Activated naive CD8-positive, alpha-beta T cell treated with anti-CD3 and anti-CD28 coated beads, Interleukin-2, amount 10 ng/mL, durations not matched to agents 7 days and 5 days (primary cell): Measurements from ENCODE around the gene RXRA. TPM values are rescaled to one million over a fixed set of nuclear protein-coding genes. Genes with fewer than 3 reads are reported as not detected.

ENCODE experiments used
- ATAC-seq: fragments of 150-1000 bp; cut with Tn5 transposase; one replicate; pipeline ENCODE4 v1.10.0; 2021; ENCODE audit warnings: low read depth, moderate library complexity
- POLR2A ChIA-PET: fragments of 350-600 bp; sonication (Branson Sonifier 250); formaldehyde crosslinking; loops from one replicate; lab custom pipeline; 2021; ENCODE audit warnings: antibody characterized with exemption; lab: Charles Lee
- DNase-seq: peaks from one replicate; pipeline ENCODE4 v3.0.0; 2021
- H3K27ac Mint-ChIP-seq: one replicate; pipeline ENCODE4 v1.8.0; 2022; ENCODE audit warnings: mild to moderate bottlenecking, mixed read lengths
- H3K27me3 Mint-ChIP-seq: one replicate; pipeline ENCODE4 v1.8.0; 2022; ENCODE audit warnings: mild to moderate bottlenecking, moderate library complexity, mixed read lengths
- H3K36me3 Mint-ChIP-seq: one replicate; pipeline ENCODE4 v1.8.0; 2021; ENCODE audit warnings: mild to moderate bottlenecking, mixed read lengths
- H3K4me1 Mint-ChIP-seq: one replicate; pipeline ENCODE4 v1.8.0; 2021; ENCODE audit warnings: mixed read lengths
- H3K4me3 Mint-ChIP-seq: one replicate; pipeline ENCODE4 v1.8.0; 2022; ENCODE audit warnings: mild to moderate bottlenecking, moderate library complexity, mixed read lengths
- H3K9me3 Mint-ChIP-seq: one replicate; pipeline ENCODE4 v1.8.0; 2021; ENCODE audit warnings: mixed read lengths
- total RNA-seq, 2 experiments: library from RNA; stranded (reverse); gene quantifications; one replicate each; pipeline ENCODE4 v1.2.3, GENCODE V29; 2021

RXRA gene
- total RNA-seq, 2 experiments from 2014 or later, result 5.6 to 7.1 TPM

DNA sequence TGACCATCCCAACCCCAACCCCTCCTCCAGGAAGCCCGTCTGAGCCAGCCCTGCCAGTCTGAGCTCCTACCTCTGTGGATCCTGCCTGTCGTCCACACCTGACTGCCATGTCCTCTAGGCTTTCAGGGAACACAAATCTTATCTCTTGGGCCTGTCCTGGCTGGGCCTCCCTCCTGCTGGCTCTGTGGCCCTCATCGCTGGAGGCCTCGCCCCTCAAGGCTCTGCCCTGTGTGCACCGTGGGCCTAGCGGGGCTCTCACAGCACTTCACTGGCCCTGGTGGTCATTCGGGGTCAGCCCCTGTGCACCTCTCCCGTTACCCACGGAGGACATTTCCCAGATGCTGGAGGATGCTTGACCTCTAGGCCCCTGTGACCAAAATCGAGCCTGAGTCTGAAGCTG, 133.3 kb downstream of the RXRA start:
- Mint-ChIP-seq H3K36me3 (no peaks in the 10 kb centered on the region), H3K27ac (no peak overlapping the region)
- POLR2A ChIA-PET, result no interaction called here

GRCh38 chr9:134460206-134460605, 134.0 kb downstream of the RXRA start:
- DNase-seq, result no peak
- Mint-ChIP-seq H3K4me3 (no peak overlapping the region), H3K4me1 (peaks cover 3% of the 10 kb centered on the region), H3K36me3 (no peaks in the 10 kb centered on the region), H3K9me3 (no peaks in the 10 kb centered on the region), H3K27me3 (peaks cover 3% of the 10 kb centered on the region), H3K27ac (no peak overlapping the region)
- POLR2A ChIA-PET, result no interaction called here
- ATAC-seq, result no peak

More for the DNA sequence above, 133.3 kb downstream of the RXRA start:
- DNase-seq, result no peak
- no peak overlapping the region for H3K4me3 Mint-ChIP-seq
- no peaks in the 10 kb centered on the region for H3K9me3 Mint-ChIP-seq
- H3K27me3 Mint-ChIP-seq, result peaks cover 3% of the 10 kb centered on the region
- peaks cover 3% of the 10 kb centered on the region for H3K4me1 Mint-ChIP-seq
- ATAC-seq, result no peak

DNA sequence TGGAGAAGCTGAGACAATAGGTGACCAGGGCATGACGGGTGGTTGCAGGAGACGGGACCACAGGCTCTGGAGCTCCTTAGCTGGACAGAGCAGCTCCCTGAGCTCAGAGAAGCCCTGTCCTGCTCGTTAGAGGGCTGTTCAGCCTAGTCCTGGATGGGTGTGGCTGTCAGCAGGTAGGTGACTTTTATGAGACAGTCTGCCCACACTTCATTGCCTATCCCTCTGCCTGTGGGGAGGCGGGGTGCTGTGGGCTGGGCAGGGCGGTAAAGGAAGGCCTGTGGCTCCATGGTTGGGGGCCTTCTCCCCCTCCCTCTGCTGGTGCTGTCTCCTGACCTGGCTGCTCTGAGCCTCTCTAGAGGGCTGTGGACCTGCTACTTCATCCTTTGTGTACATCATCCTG, 134.6 kb downstream of the RXRA start:
- H3K4me3 Mint-ChIP-seq, result no peak overlapping the region
- H3K36me3 Mint-ChIP-seq, result no peaks in the 10 kb centered on the region
- peaks cover 2% of the 10 kb centered on the region for H3K4me1 Mint-ChIP-seq
- H3K27me3 Mint-ChIP-seq, result peaks cover 3% of the 10 kb centered on the region
- H3K9me3 Mint-ChIP-seq, result no peaks in the 10 kb centered on the region
- no peak for DNase-seq
- H3K27ac Mint-ChIP-seq, result no peak overlapping the region
- POLR2A ChIA-PET, result no interaction called here
- ATAC-seq, result no peak

DNA sequence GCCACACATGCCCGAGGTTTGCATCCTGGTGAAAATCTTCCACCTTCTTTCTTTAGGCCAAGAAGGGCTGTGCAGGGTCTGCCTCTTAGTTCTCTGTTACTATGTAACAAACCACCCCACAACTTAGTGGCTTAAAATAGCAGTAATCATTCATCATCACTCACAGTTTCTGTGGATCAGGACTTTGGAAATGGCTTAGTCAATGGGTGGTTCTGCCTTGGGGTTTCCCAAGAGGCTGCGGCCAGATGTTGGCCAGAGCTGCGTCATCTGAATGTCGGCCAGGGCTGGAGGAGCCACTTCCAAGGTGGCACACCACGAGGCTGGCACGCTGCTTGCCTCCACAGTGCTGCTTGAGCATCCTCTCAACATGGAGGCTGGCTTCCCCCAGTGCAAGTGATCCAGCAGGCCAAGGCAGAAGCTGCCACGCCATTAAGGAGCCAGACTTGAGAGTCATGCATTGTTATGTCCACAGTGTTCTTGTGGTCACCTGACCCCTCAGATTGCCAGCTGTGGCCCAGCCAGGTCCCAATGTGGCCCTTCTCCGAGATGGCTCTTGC, 135.2 kb downstream of the RXRA start:
- H3K4me1 Mint-ChIP-seq, result no peaks in the 10 kb centered on the region
- H3K4me3 Mint-ChIP-seq, result no peak overlapping the region
- POLR2A ChIA-PET, result no interaction called here
- H3K36me3 Mint-ChIP-seq, result no peaks in the 10 kb centered on the region
- H3K27me3 Mint-ChIP-seq, result peaks cover 3% of the 10 kb centered on the region
- no peak for DNase-seq
- no peak for ATAC-seq
- no peak overlapping the region for H3K27ac Mint-ChIP-seq
- H3K9me3 Mint-ChIP-seq, result no peaks in the 10 kb centered on the region

GRCh38 chr9:134462318-134462717, 136.1 kb downstream of the RXRA start:
- no peaks in the 10 kb centered on the region for H3K4me1 Mint-ChIP-seq
- ATAC-seq (no peak), DNase-seq (no peak)
- POLR2A ChIA-PET, result no interaction called here
- no peaks in the 10 kb centered on the region for H3K36me3 Mint-ChIP-seq
- H3K27ac Mint-ChIP-seq, result peak overlapping the region; percentile 34
- no peak overlapping the region for H3K4me3 Mint-ChIP-seq
- peaks cover 3% of the 10 kb centered on the region for H3K27me3 Mint-ChIP-seq
- H3K9me3 Mint-ChIP-seq, result no peaks in the 10 kb centered on the region

GRCh38 chr9:134463280-134463679, 137.0 kb downstream of the RXRA start:
- H3K4me1 Mint-ChIP-seq, result no peaks in the 10 kb centered on the region
- H3K4me3 Mint-ChIP-seq, result no peak overlapping the region
- POLR2A ChIA-PET, result no interaction called here
- no peaks in the 10 kb centered on the region for H3K9me3 Mint-ChIP-seq
- DNase-seq, result no peak
- H3K27ac Mint-ChIP-seq, result no peak overlapping the region
- ATAC-seq, result no peak
- H3K27me3 Mint-ChIP-seq, result peaks cover 3% of the 10 kb centered on the region
- no peaks in the 10 kb centered on the region for H3K36me3 Mint-ChIP-seq

- no peak for ATAC-seq
These were observed 140.8 kb downstream of the RXRA start for GRCh38 chr9:134466869-134467616.

GRCh38 chr9:134468358-134468757, 142.1 kb downstream of the RXRA start:
- POLR2A ChIA-PET, result no interaction called here
- Mint-ChIP-seq H3K27me3 (no peaks in the 10 kb centered on the region), H3K36me3 (no peaks in the 10 kb centered on the region), H3K9me3 (no peaks in the 10 kb centered on the region), H3K4me1 (no peaks in the 10 kb centered on the region), H3K27ac (no peak overlapping the region), H3K4me3 (no peak overlapping the region)
- DNase-seq, result no peak
- no peak for ATAC-seq

More at GRCh38 chr9:134466869-134467616, 140.8 kb downstream of the RXRA start:
- H3K27ac Mint-ChIP-seq, result no peak overlapping the region
- peaks cover 2% of the 10 kb centered on the region for H3K27me3 Mint-ChIP-seq
- H3K4me3 Mint-ChIP-seq, result no peak overlapping the region
- POLR2A ChIA-PET, result no interaction called here
- no peaks in the 10 kb centered on the region for H3K36me3 Mint-ChIP-seq
- H3K4me1 Mint-ChIP-seq, result no peaks in the 10 kb centered on the region
- no peak for DNase-seq
- no peaks in the 10 kb centered on the region for H3K9me3 Mint-ChIP-seq

- Mint-ChIP-seq H3K4me3 (no peak overlapping the region), H3K9me3 (no peaks in the 10 kb centered on the region), H3K4me1 (no peaks in the 10 kb centered on the region), H3K27ac (no peak overlapping the region), H3K36me3 (no peaks in the 10 kb centered on the region), H3K27me3 (no peaks in the 10 kb centered on the region)
- DNase-seq (no peak), ATAC-seq (no peak)
- POLR2A ChIA-PET, result no interaction called here
These were observed 143.0 kb downstream of the RXRA start for GRCh38 chr9:134469041-134469875.

DNA sequence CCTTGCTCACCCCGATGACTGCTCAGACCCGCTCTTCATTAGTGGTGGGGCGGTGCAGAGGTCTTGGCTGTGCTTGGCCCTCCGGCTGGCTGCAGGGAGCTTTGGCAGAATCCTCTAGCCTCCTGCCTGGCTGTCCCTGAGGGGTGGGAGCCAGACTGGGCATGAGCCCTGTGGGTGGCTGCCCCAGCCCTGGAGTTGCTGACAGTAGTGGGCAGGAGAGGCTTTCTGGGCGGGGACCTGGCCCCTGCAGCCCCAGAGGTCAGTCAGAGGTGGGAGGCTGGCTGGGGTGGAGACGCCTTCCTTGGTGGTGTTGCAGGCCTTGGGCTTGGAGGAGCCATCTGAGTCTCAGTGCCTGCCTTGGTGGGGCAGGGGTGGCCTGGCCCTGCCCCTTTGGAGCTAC, 146.0 kb downstream of the RXRA start:
- POLR2A ChIA-PET, result no interaction called here
- no peak for ATAC-seq
- no peaks in the 10 kb centered on the region for H3K9me3 Mint-ChIP-seq
- no peaks in the 10 kb centered on the region for H3K36me3 Mint-ChIP-seq
- H3K4me1 Mint-ChIP-seq, result peaks cover 2% of the 10 kb centered on the region
- DNase-seq, result no peak
- no peaks in the 10 kb centered on the region for H3K27me3 Mint-ChIP-seq
- no peak overlapping the region for H3K27ac Mint-ChIP-seq
- no peak overlapping the region for H3K4me3 Mint-ChIP-seq

DNA sequence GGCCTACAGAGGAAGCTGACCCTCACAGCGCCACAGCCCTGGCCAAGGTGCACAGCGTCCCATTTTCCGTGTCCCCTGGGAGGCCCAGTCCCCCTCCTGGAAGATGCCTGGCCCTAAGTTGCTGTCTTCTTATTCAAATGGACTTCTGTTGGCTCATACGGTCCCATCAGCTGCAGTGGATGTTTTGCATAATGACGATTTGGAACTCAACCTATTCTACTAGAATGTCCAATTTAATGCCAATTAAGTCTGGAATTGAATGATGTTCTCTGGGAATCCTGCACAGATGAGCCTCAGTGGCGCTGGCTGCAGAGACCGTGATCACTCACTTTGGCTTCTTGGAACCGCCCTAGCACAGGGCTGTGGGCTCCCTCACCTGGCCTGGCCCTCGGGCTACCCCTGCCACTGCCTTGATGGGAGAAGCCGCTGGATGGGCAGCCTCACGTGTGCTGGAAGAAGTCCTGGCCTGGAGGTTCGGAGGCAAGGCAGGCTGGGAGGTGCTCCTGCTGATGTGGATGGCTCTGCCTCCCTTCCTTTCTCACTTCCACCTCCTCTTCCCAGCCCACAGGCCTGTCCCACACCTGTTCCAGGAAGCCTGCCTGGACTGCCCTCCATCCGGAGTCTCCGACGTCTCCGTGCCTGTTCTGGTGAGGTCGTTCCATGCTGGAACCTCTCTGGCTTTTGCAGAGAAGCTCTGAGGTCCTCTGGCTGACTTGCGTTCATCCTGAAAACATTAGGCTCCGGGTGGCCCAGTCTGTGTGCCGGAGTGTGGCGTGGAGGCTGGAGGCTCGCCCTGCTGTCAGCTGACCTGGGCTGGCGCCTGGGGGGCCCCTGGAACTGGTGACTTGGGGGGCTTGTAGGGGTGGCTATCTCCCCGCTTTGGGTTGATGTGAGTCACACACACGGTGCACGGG, 147.1 kb downstream of the RXRA start:
- Mint-ChIP-seq H3K9me3 (no peaks in the 10 kb centered on the region), H3K27me3 (no peaks in the 10 kb centered on the region), H3K4me1 (peaks cover 2% of the 10 kb centered on the region), H3K4me3 (no peak overlapping the region), H3K36me3 (no peaks in the 10 kb centered on the region), H3K27ac (no peak overlapping the region)
- no peak for ATAC-seq
- no peak for DNase-seq
- POLR2A ChIA-PET, result interaction anchor here (2.3 kb wide), 1 partner anchor 17 kb away, joined by 9 read pairs; no protein-coding TSS in a partner anchor

DNA sequence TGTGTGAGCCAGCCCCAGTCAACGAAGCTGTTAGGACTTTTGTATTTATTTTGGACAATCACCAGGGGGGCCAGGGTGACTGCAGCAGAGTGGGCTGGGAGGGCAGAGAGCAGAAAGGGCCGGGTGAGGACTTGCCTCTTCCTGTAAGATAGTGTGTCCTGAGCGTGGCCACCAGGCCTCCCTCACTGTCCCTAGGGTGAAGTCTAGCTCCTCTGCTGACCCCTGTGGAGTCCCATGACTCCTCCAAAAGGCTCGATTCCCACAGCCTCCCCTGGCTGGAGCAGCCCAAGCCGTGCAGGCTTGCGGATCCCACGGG, 147.8 kb downstream of the RXRA start:
- POLR2A ChIA-PET, result interaction anchor here (2.3 kb wide), 1 partner anchor 18 kb away, joined by 9 read pairs; no protein-coding TSS in a partner anchor
- no peak for ATAC-seq
- no peak overlapping the region for H3K27ac Mint-ChIP-seq

More for the DNA sequence above, 147.8 kb downstream of the RXRA start:
- H3K4me3 Mint-ChIP-seq, result no peak overlapping the region
- no peaks in the 10 kb centered on the region for H3K36me3 Mint-ChIP-seq
- H3K27me3 Mint-ChIP-seq, result no peaks in the 10 kb centered on the region
- H3K9me3 Mint-ChIP-seq, result no peaks in the 10 kb centered on the region
- DNase-seq, result no peak
- peaks cover 2% of the 10 kb centered on the region for H3K4me1 Mint-ChIP-seq
